SK-N-SH treated with all-trans-retinoic acid at 6 μM for 48 hours (cell line): ENCODE data around the gene GET4.

ENCODE experiments used
- ATAC-seq: fragments of 200-7000 bp; cut with Tn5 transposase; 3 replicates; pipeline ENCODE4 v1.9.1; 2020; ENCODE audit warnings: mild to moderate bottlenecking, moderate library complexity
- ARNTL ChIP-seq: fragments of 450-650 bp; formaldehyde crosslinking; IDR thresholded peaks from 2 replicates; pipeline ENCODE4 v1.5.0; 2020; ENCODE audit warnings: low read depth, mild to moderate bottlenecking, moderate library complexity, borderline replicate concordance
- BACH2 ChIP-seq: fragments of 250-450 bp; sonication (Bioruptor Pico); IDR thresholded peaks from 2 replicates; pipeline ENCODE4 v1.9.0; 2021; ENCODE audit warnings: mild to moderate bottlenecking, borderline replicate concordance
- CREB5 ChIP-seq: fragments of 250-450 bp; sonication (Bioruptor Pico); IDR thresholded peaks from 2 replicates; pipeline ENCODE4 v1.5.1; 2020; ENCODE audit warnings: low read depth, mild to moderate bottlenecking, moderate library complexity
- CSDC2 ChIP-seq: fragments of 250-450 bp; sonication (Bioruptor Pico); IDR thresholded peaks from 2 replicates; pipeline ENCODE4 v1.5.0; 2020; ENCODE audit warnings: mild to moderate bottlenecking, moderate library complexity
- ESRRG ChIP-seq: fragments of 250-450 bp; sonication (Bioruptor Pico); IDR thresholded peaks from 2 replicates; pipeline ENCODE4 v1.6.1; 2021; ENCODE audit warnings: mild to moderate bottlenecking
- GLIS3 ChIP-seq: fragments of 250-450 bp; sonication (Bioruptor Pico); IDR thresholded peaks from 2 replicates; pipeline ENCODE4 v1.5.0; 2020; ENCODE audit warnings: mild to moderate bottlenecking, moderate library complexity
- ISL1 ChIP-seq: fragments of 250-450 bp; sonication (Bioruptor Pico); IDR thresholded peaks from 2 replicates; pipeline ENCODE4 v2.1.2; 2022; ENCODE audit warnings: mild to moderate bottlenecking, moderate library complexity
- OSR1 ChIP-seq: fragments of 250-450 bp; sonication (Bioruptor Pico); IDR thresholded peaks from 2 replicates; pipeline ENCODE4 v1.8.0; 2022; ENCODE audit warnings: moderate library complexity, mild to moderate bottlenecking, inconsistent platforms
- PATZ1 ChIP-seq: fragments of 250-450 bp; sonication (Bioruptor Pico); IDR thresholded peaks from 2 replicates; pipeline ENCODE4 v1.8.0; 2020; ENCODE audit warnings: mild to moderate bottlenecking, moderate library complexity, borderline replicate concordance
- PPARA ChIP-seq: fragments of 250-450 bp; sonication (Bioruptor Pico); IDR thresholded peaks from 2 replicates; pipeline ENCODE4 v1.5.0; 2020; ENCODE audit warnings: mild to moderate bottlenecking, borderline replicate concordance
- RARB ChIP-seq: fragments of 250-450 bp; sonication (Bioruptor Pico); IDR thresholded peaks from 2 replicates; pipeline ENCODE4 v1.8.0; 2021; ENCODE audit warnings: mild to moderate bottlenecking, moderate library complexity
- SNAI2 ChIP-seq: fragments of 250-450 bp; sonication (Bioruptor Pico); IDR thresholded peaks from 2 replicates; pipeline ENCODE4 v1.5.0; 2020; ENCODE audit warnings: mild to moderate bottlenecking, moderate library complexity
- TCF4 ChIP-seq: fragments of 250-450 bp; sonication (Bioruptor Pico); IDR thresholded peaks from 2 replicates; pipeline ENCODE4 v1.8.0; 2021; ENCODE audit warnings: mild to moderate bottlenecking, moderate library complexity, borderline replicate concordance
- TOX ChIP-seq: fragments of 250-450 bp; sonication (Bioruptor Pico); IDR thresholded peaks from 2 replicates; pipeline ENCODE4 v1.8.0; 2021; ENCODE audit warnings: mild to moderate bottlenecking, moderate library complexity, borderline replicate concordance
- ZC3H10 ChIP-seq: fragments of 250-450 bp; sonication (Bioruptor Pico); IDR thresholded peaks from 2 replicates; pipeline ENCODE4 v1.5.1; 2021; ENCODE audit warnings: mild to moderate bottlenecking, moderate library complexity
- ZFP3 ChIP-seq: fragments of 250-450 bp; sonication (Bioruptor Pico); IDR thresholded peaks from 2 replicates; pipeline ENCODE4 v1.5.0; 2020; ENCODE audit warnings: mild to moderate bottlenecking, moderate library complexity
- ZFP30 ChIP-seq: fragments of 450-650 bp; formaldehyde crosslinking; IDR thresholded peaks from 2 replicates; pipeline ENCODE4 v1.5.0; 2022; ENCODE audit warnings: mild to moderate bottlenecking, moderate library complexity
- ZNF565 ChIP-seq: fragments of 450-650 bp; formaldehyde crosslinking; conservative IDR thresholded peaks from 2 replicates; pipeline ENCODE4 v1.5.0; 2020; ENCODE audit warnings: low read depth, mild to moderate bottlenecking, moderate library complexity
- ZNF70 ChIP-seq: fragments of 450-650 bp; formaldehyde crosslinking; IDR thresholded peaks from 2 replicates; pipeline ENCODE4 v1.5.0; 2020; ENCODE audit warnings: mild to moderate bottlenecking, moderate library complexity
- TF ChIP-seq, protein P1 (sequence below): fragments of 250-450 bp; sonication (Bioruptor Pico); IDR thresholded peaks from 2 replicates; pipeline ENCODE4 v1.8.0; 2021; ENCODE audit warnings: low read depth, mild to moderate bottlenecking, moderate library complexity, borderline replicate concordance
- TF ChIP-seq, protein P2 (sequence below): fragments of 250-450 bp; sonication (Bioruptor Pico); IDR thresholded peaks from 2 replicates; pipeline ENCODE4 v1.5.0; 2020; ENCODE audit warnings: mild to moderate bottlenecking, moderate library complexity
- TF ChIP-seq, protein P3 (sequence below): fragments of 250-450 bp; sonication (Bioruptor Pico); IDR thresholded peaks from 2 replicates; pipeline ENCODE4 v1.5.1; 2021; ENCODE audit warnings: mild to moderate bottlenecking, moderate library complexity

The GET4 gene

GRCh38 chr7:868189-868486 lies 8.2 kb upstream of the GET4 start:
- TF ChIP-seq ZC3H10 (CRISPR knock-in tag) (no peak), TCF4 (peak; percentile 27; the same call in 1 of the 2 replicates)
- peak; percentile 15; the same call in 1 of the 3 replicates for ATAC-seq

DNA sequence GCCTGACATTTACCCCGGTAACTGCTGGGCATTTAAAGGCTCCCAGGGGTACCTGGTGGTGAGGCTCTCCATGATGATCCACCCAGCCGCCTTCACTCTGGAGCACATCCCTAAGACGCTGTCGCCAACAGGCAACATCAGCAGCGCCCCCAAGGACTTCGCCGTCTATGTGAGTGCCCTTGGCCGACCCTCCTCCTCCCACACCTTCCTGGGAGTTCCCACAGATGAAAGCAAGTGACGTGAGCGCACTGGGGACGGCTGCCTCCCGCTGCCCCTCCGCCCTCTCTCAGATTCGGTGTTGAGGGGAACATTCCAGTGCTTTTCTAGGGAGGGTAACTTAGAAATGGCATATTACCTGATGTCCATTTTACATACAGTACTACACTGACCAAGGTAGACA lies 7.0 kb upstream of the GET4 start:
- no peak for ATAC-seq
- no peak for TF ChIP-seq ZFP30 (CRISPR knock-in tag)
- no peak for TF ChIP-seq ISL1 (CRISPR knock-in tag)
- TF ChIP-seq, protein P1, sequence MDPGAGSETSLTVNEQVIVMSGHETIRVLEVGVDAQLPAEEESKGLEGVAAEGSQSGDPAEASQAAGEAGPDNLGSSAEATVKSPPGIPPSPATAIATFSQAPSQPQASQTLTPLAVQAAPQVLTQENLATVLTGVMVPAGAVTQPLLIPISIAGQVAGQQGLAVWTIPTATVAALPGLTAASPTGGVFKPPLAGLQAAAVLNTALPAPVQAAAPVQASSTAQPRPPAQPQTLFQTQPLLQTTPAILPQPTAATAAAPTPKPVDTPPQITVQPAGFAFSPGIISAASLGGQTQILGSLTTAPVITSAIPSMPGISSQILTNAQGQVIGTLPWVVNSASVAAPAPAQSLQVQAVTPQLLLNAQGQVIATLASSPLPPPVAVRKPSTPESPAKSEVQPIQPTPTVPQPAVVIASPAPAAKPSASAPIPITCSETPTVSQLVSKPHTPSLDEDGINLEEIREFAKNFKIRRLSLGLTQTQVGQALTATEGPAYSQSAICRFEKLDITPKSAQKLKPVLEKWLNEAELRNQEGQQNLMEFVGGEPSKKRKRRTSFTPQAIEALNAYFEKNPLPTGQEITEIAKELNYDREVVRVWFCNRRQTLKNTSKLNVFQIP (CRISPR knock-in tag): no peak
- TF ChIP-seq, protein P2, sequence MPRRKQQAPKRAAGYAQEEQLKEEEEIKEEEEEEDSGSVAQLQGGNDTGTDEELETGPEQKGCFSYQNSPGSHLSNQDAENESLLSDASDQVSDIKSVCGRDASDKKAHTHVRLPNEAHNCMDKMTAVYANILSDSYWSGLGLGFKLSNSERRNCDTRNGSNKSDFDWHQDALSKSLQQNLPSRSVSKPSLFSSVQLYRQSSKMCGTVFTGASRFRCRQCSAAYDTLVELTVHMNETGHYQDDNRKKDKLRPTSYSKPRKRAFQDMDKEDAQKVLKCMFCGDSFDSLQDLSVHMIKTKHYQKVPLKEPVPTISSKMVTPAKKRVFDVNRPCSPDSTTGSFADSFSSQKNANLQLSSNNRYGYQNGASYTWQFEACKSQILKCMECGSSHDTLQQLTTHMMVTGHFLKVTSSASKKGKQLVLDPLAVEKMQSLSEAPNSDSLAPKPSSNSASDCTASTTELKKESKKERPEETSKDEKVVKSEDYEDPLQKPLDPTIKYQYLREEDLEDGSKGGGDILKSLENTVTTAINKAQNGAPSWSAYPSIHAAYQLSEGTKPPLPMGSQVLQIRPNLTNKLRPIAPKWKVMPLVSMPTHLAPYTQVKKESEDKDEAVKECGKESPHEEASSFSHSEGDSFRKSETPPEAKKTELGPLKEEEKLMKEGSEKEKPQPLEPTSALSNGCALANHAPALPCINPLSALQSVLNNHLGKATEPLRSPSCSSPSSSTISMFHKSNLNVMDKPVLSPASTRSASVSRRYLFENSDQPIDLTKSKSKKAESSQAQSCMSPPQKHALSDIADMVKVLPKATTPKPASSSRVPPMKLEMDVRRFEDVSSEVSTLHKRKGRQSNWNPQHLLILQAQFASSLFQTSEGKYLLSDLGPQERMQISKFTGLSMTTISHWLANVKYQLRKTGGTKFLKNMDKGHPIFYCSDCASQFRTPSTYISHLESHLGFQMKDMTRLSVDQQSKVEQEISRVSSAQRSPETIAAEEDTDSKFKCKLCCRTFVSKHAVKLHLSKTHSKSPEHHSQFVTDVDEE: no peak
- no peak for TF ChIP-seq PATZ1 (CRISPR knock-in tag)
- no peak for TF ChIP-seq CSDC2
- TF ChIP-seq GLIS3 (CRISPR knock-in tag): no peak
- no peak for TF ChIP-seq TCF4
- no peak for TF ChIP-seq CREB5 (CRISPR knock-in tag)
- TF ChIP-seq PPARA (CRISPR knock-in tag): no peak
- no peak for TF ChIP-seq ZNF565 (CRISPR knock-in tag)
- TF ChIP-seq ZC3H10 (CRISPR knock-in tag): no peak
- no peak for TF ChIP-seq BACH2 (CRISPR knock-in tag)
- no peak for TF ChIP-seq TOX (CRISPR knock-in tag)
- no peak for TF ChIP-seq ESRRG
- no peak for TF ChIP-seq ZFP3 (CRISPR knock-in tag)
- TF ChIP-seq OSR1 (CRISPR knock-in tag): no peak
- TF ChIP-seq ZNF70 (CRISPR knock-in tag): no peak
- no peak for TF ChIP-seq SNAI2
- TF ChIP-seq, protein P3, sequence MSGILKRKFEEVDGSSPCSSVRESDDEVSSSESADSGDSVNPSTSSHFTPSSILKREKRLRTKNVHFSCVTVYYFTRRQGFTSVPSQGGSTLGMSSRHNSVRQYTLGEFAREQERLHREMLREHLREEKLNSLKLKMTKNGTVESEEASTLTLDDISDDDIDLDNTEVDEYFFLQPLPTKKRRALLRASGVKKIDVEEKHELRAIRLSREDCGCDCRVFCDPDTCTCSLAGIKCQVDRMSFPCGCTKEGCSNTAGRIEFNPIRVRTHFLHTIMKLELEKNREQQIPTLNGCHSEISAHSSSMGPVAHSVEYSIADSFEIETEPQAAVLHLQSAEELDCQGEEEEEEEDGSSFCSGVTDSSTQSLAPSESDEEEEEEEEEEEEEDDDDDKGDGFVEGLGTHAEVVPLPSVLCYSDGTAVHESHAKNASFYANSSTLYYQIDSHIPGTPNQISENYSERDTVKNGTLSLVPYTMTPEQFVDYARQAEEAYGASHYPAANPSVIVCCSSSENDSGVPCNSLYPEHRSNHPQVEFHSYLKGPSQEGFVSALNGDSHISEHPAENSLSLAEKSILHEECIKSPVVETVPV (CRISPR knock-in tag): no peak

DNA sequence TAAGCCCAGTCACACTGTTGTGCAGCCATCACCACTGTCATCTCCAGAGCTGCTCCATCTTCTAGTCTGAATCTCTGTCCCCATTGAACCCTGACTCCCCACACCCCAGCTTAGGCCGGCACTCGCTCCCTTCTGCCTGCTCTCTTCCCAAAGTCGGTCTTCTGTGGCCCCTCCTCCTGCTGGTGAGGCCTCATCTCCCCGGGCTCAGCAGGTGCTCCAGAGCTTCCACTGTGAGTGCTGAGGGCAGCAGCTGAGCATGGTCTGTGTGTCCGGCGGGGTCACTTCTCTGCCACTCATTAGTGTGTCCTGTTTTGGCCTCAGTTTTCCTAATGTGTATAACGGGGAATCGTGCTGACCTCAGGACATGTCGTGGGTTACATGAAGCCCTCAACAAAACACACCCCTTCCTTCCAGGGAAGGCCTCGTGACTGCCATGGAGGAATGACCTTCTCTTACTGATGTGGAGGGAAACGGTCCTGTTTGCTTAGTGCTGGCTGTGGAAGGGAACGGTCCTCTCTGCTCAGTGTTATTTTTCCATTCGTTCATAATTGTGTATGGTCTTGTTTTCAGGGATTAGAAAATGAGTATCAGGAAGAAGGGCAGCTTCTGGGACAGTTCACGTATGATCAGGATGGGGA lies 4.3 kb upstream of the GET4 start:
- no peak for ATAC-seq
- TF ChIP-seq SNAI2 (no peak), ZNF70 (CRISPR knock-in tag) (no peak), RARB (no peak), GLIS3 (CRISPR knock-in tag) (no peak), CREB5 (CRISPR knock-in tag) (no peak), TCF4 (no peak), OSR1 (CRISPR knock-in tag) (no peak), PATZ1 (CRISPR knock-in tag) (no peak), ARNTL (CRISPR knock-in tag) (no peak)
- TF ChIP-seq, protein P3 (CRISPR knock-in tag): no peak
- TF ChIP-seq, protein P1 (CRISPR knock-in tag): no peak
